Panc1 (cell line): ENCODE measurements around the gene EMD. TPM values are rescaled to one million over a fixed set of nuclear protein-coding genes. Genes with fewer than 3 reads are reported as not detected.

Experiments
- ATAC-seq: fragments of 200-7000 bp; cut with Tn5 transposase; 2 replicates; pipeline ENCODE4 v1.9.1; 2020; ENCODE audit warnings: mild to moderate bottlenecking, moderate library complexity
- BruUV-seq: library from RNA; stranded (reverse); fragments of 400-500 nt; replicated peaks from 2 replicates; lab custom pipeline; 2021; lab: Mats Ljungman, UMichigan
- CTCF ChIA-PET: fragments of 300-600 bp; sonication (Branson Sonifier 250); formaldehyde crosslinking; loops from one replicate; lab custom pipeline; 2022; ENCODE audit warnings: antibody characterized with exemption; lab: Charles Lee
- POLR2A ChIA-PET: fragments of 300-600 bp; sonication (Branson Sonifier 250); formaldehyde crosslinking; loops from one replicate; lab custom pipeline; 2022; ENCODE audit warnings: antibody characterized with exemption; lab: Charles Lee
- DNase-seq: peaks from one replicate; pipeline ENCODE4 v3.0.0-alpha.2; 2010; ENCODE audit warnings: low read depth, low spot score
- H3K27ac ChIP-seq: 2 replicates; pipeline ENCODE4 v1.5.1; 2011; ENCODE audit warnings: mild to moderate bottlenecking, low read length, inconsistent platforms
- H3K27me3 ChIP-seq: fragments of 200-500 bp; sonication (Bioruptor generic); 2 replicates; pipeline ENCODE4 v1.6.0; 2014; ENCODE audit warnings: low read length, inconsistent platforms; ENCODE audit not compliant: control insufficient read depth, insufficient read depth
- H3K36me3 ChIP-seq: fragments of 200-500 bp; sonication (Bioruptor generic); 2 replicates; pipeline ENCODE4 v1.5.1; 2014; ENCODE audit warnings: inconsistent platforms, mild to moderate bottlenecking, low read length, moderate library complexity; ENCODE audit not compliant: control insufficient read depth, insufficient read depth
- H3K4me1 ChIP-seq: 2 replicates; pipeline ENCODE4 v1.5.1; 2011; ENCODE audit warnings: inconsistent platforms, mild to moderate bottlenecking, low read length, moderate library complexity; ENCODE audit not compliant: control insufficient read depth, insufficient read depth
- H3K4me3 ChIP-seq, 2 experiments: 2 replicates each; pipeline ENCODE4 v1.5.1; 2011 to 2012; ENCODE audit warnings: low read depth in 2 of 2, low read length in 2 of 2, mild to moderate bottlenecking in 2 of 2, inconsistent platforms in 1 of 2, moderate library complexity in 1 of 2
- H3K9me3 ChIP-seq: fragments of 200-500 bp; sonication (Bioruptor generic); 2 replicates; pipeline ENCODE4 v1.5.1; 2014; ENCODE audit warnings: low read depth, mild to moderate bottlenecking, inconsistent platforms, low read length, moderate library complexity; ENCODE audit not compliant: control insufficient read depth, insufficient read depth
- CTCF ChIP-seq: fragments of 450-650 bp; IDR thresholded peaks from 2 replicates; pipeline ENCODE4 v1.5.1; 2017; ENCODE audit warnings: mild to moderate bottlenecking
- POLR2AphosphoS5 ChIP-seq: IDR thresholded peaks from 2 replicates; pipeline ENCODE4 v1.6.1; 2012; ENCODE audit warnings: mild to moderate bottlenecking, low read depth, low read length, moderate library complexity
- REST ChIP-seq, 2 experiments: IDR thresholded peaks; 2 replicates each; pipeline ENCODE4 v1.6.1; 2011 to 2012; ENCODE audit warnings: low read depth in 2 of 2, control low read depth in 1 of 2, low read length in 1 of 2, mild to moderate bottlenecking in 1 of 2, moderate library complexity in 1 of 2; ENCODE audit not compliant: insufficient read depth in 1 of 2
- SIN3A ChIP-seq: IDR thresholded peaks from 2 replicates; pipeline ENCODE4 v1.6.1; 2012; ENCODE audit warnings: low read depth, mild to moderate bottlenecking, low read length, moderate library complexity, borderline replicate concordance; ENCODE audit not compliant: insufficient read depth
- TCF7L2 ChIP-seq: IDR thresholded peaks from 2 replicates; pipeline ENCODE4 v1.6.1; 2011; ENCODE audit warnings: mild to moderate bottlenecking, low read depth, low read length, inconsistent platforms
- in situ Hi-C: cut with HindIII; loops from 2 replicates; pipeline ENCODE4 v1.10.0; 2016; ENCODE audit warnings: low sequenced_read_pairs, low pct_unique_long_range_greater_than_20kb
- intact Hi-C: fragments of 100-400 bp; cut with micrococcal nuclease; formaldehyde crosslinking; loops from one replicate; pipeline ENCODE4 v1.10.0; 2022; ENCODE audit not compliant: unreplicated experiment
- total RNA-seq: library from RNA; stranded (reverse); gene quantifications from one replicate; pipeline ENCODE4 v1.2.1, GENCODE V29; 2021; ENCODE audit not compliant: unreplicated experiment

Gene EMD
- total RNA-seq, 1 experiment from 2014 or later = 178 TPM

- in situ Hi-C loops = no loop called here
- CTCF ChIA-PET = no interaction called here
These were observed 46.0 kb upstream of the EMD start for GRCh38 chrX:154333116-154333515.

GRCh38 chrX:154333837-154334271, 45.2 kb upstream of the EMD start:
- Histone ChIP-seq H3K27ac (no peak overlapping the region), H3K4me1 (no peaks in the 10 kb centered on the region), H3K36me3 (no peaks in the 10 kb centered on the region), H3K27me3 (no peaks in the 10 kb centered on the region), H3K4me3 (no peak overlapping the region), H3K9me3 (no peaks in the 10 kb centered on the region)
- BruUV-seq = no TSS peak
- ChIA-PET CTCF (no interaction called here), POLR2A (no interaction called here)
- ATAC-seq (no peak), DNase-seq (no peak)
- TF ChIP-seq POLR2AphosphoS5 (no peak), SIN3A (no peak), TCF7L2 (no peak), CTCF (no peak), REST (IDR thresholded peaks at IDR 0.05; ENCODE audit: insufficient read depth in 1 of 2, low read depth in 2 of 2, low read length in 1 of 2) (no peak)
- intact Hi-C loops (no loop called here), in situ Hi-C loops (no loop called here)

More at GRCh38 chrX:154333116-154333515, 46.0 kb upstream of the EMD start:
- POLR2A ChIA-PET = no interaction called here
- no peak overlapping the region for H3K4me3 ChIP-seq
- no peak overlapping the region for H3K27ac ChIP-seq
- H3K27me3 ChIP-seq = no peaks in the 10 kb centered on the region
- no TSS peak for BruUV-seq
- no peaks in the 10 kb centered on the region for H3K4me1 ChIP-seq
- intact Hi-C loops = no loop called here
- DNase-seq (no peak), ATAC-seq (no peak)
- no peak for TF ChIP-seq TCF7L2
- no peak for TF ChIP-seq POLR2AphosphoS5
- TF ChIP-seq REST (IDR thresholded peaks at IDR 0.05; ENCODE audit: insufficient read depth in 1 of 2, low read depth in 2 of 2, low read length in 1 of 2) = no peak
- TF ChIP-seq SIN3A = no peak
- no peak for TF ChIP-seq CTCF
- H3K36me3 ChIP-seq = no peaks in the 10 kb centered on the region
- no peaks in the 10 kb centered on the region for H3K9me3 ChIP-seq
